Keratinocyte (primary cell): ENCODE results near the gene SKA2. TPM values are rescaled to one million over a fixed set of nuclear protein-coding genes. Genes with fewer than 3 reads are reported as not detected.
A peak's percentile ranks its signal among the peaks of the same experiment; 100 is the strongest.

Experiments
- DNase-seq: peaks from one replicate; pipeline ENCODE4 v3.0.0-alpha.2; 2011; ENCODE audit warnings: low read depth, missing footprints, low spot score
- FAIRE-seq: peaks from 2 replicates; lab custom pipeline; 2011; peaks lifted over from hg19 to GRCh38; lab: Jason Lieb, UNC
- H2AFZ ChIP-seq: 2 replicates; pipeline ENCODE4 v1.6.0; 2012; ENCODE audit warnings: low read length, control low read depth, inconsistent platforms; ENCODE audit not compliant: control insufficient read depth
- H3K27ac ChIP-seq: 2 replicates; pipeline ENCODE4 v1.5.1; 2011; ENCODE audit warnings: low read length; ENCODE audit not compliant: control insufficient read depth, insufficient read depth
- H3K27me3 ChIP-seq: 3 replicates; pipeline ENCODE4 v1.6.0; 2011; ENCODE audit warnings: low read length; ENCODE audit not compliant: control insufficient read depth, insufficient read depth; ENCODE audit errors: extremely low read depth
- H3K36me3 ChIP-seq, 2 experiments: 2 replicates in 1 of 2; 3 replicates in 1 of 2; pipeline ENCODE4 v1.5.1; 2011; ENCODE audit warnings: low read length in 2 of 2, mild to moderate bottlenecking in 1 of 2; ENCODE audit not compliant: control insufficient read depth in 2 of 2, insufficient read depth in 2 of 2; ENCODE audit errors: extremely low read depth in 1 of 2
- H3K4me1 ChIP-seq: 3 replicates; pipeline ENCODE4 v1.5.1; 2011; ENCODE audit warnings: low read length; ENCODE audit not compliant: control insufficient read depth, insufficient read depth; ENCODE audit errors: extremely low read depth
- H3K4me2 ChIP-seq: 3 replicates; pipeline ENCODE4 v1.6.0; 2011; ENCODE audit warnings: low read depth, low read length; ENCODE audit not compliant: control insufficient read depth, insufficient read depth; ENCODE audit errors: extremely low read depth
- H3K4me3 ChIP-seq, 3 experiments: fragments of 200-600 bp in 1 of 3; sonication (generic) in 1 of 3; 2 replicates in 2 of 3; 3 replicates in 1 of 3; pipeline ENCODE4 v1.5.1; 2011 to 2016; ENCODE audit warnings: low read length in 3 of 3, mild to moderate bottlenecking in 3 of 3, control low read depth in 2 of 3, inconsistent platforms in 1 of 3, low read depth in 1 of 3, mixed read lengths in 1 of 3, mixed run types in 1 of 3, moderate library complexity in 1 of 3; ENCODE audit not compliant: control insufficient read depth in 2 of 3, insufficient read depth in 2 of 3; ENCODE audit errors: extremely low read depth in 1 of 3
- H3K79me2 ChIP-seq: 2 replicates; pipeline ENCODE4 v1.6.0; 2012; ENCODE audit warnings: low read length; ENCODE audit not compliant: control insufficient read depth, insufficient read depth
- H3K9ac ChIP-seq: 3 replicates; pipeline ENCODE4 v1.6.0; 2011; ENCODE audit warnings: low read length; ENCODE audit not compliant: control insufficient read depth, insufficient read depth; ENCODE audit errors: extremely low read depth
- H3K9me1 ChIP-seq: 3 replicates; pipeline ENCODE4 v1.6.0; 2011; ENCODE audit warnings: low read length; ENCODE audit not compliant: control insufficient read depth, insufficient read depth; ENCODE audit errors: extremely low read depth
- H3K9me3 ChIP-seq: 2 replicates; pipeline ENCODE4 v1.5.1; 2012; ENCODE audit warnings: low read depth, low read length; ENCODE audit not compliant: control insufficient read depth
- H4K20me1 ChIP-seq: 3 replicates; pipeline ENCODE4 v1.6.0; 2011; ENCODE audit warnings: low read length; ENCODE audit not compliant: control insufficient read depth, insufficient read depth; ENCODE audit errors: extremely low read depth
- CTCF ChIP-seq, 3 experiments: IDR thresholded peaks in 1 of 3; conservative IDR thresholded peaks in 1 of 3; optimal IDR thresholded peaks in 1 of 3; 2 replicates in 2 of 3; 3 replicates in 1 of 3; pipeline versions ENCODE3 to v1.5.1; 2011; ENCODE audit warnings: low read length in 3 of 3, mild to moderate bottlenecking in 3 of 3, moderate library complexity in 2 of 3, control low read depth in 1 of 3, inconsistent platforms in 1 of 3; ENCODE audit not compliant: insufficient read depth in 2 of 3; ENCODE audit errors: extremely low read depth in 1 of 3
- EZH2 ChIP-seq: IDR thresholded peaks from one replicate; pipeline ENCODE4 v1.6.1; 2012; ENCODE audit warnings: inconsistent platforms, mild to moderate bottlenecking, low read length, moderate library complexity
- dilution Hi-C: fragments of 300-500 bp; cut with MboI; formaldehyde crosslinking; loops from one replicate; pipeline ENCODE4 v1.7.0; 2020; ENCODE audit warnings: low sequenced_read_pairs; ENCODE audit not compliant: extremely low pct_ligation_motif_present
- polyA plus RNA-seq, 5 experiments: library from polyadenylated mRNA; depleted of rRNA in 3 of 5; stranded (reverse) in 3 of 5; stranded (forward) in 1 of 5; unstranded in 1 of 5; fragments of >200 nt; gene quantifications; 1 replicate in 1 of 5; 2 replicates in 3 of 5; 3 replicates in 1 of 5; pipeline versions ENCODE4 v1.2.1 to v1.2.3, GENCODE V29; 2011 to 2012; ENCODE audit warnings: missing spikeins in 2 of 5, low read depth in 1 of 5, low replicate concordance in 1 of 5

Gene SKA2
- polyA plus RNA-seq, 1 donor (not counting 4 experiments of a cell fraction or from before 2014, with no cell fraction given): 52.8 TPM

GRCh38 chr17:59149051-59149450 is 5.9 kb downstream of the SKA2 start:
- Histone ChIP-seq H2AFZ (no peak overlapping the region), H3K4me3 (no peak overlapping the region), H3K27me3 (no peaks in the 10 kb centered on the region), H3K9ac (peak overlapping the region; percentile 3), H3K79me2 (peaks cover 98% of the 10 kb centered on the region), H3K9me3 (no peaks in the 10 kb centered on the region), H3K9me1 (no peaks in the 10 kb centered on the region), H4K20me1 (no peaks in the 10 kb centered on the region), H3K4me1 (peaks cover 36% of the 10 kb centered on the region), H3K4me2 (peak overlapping the region; percentile 57), H3K36me3 (peaks cover 0 to 5% of the 10 kb centered on the region in 2 experiments), H3K27ac (peak overlapping the region; percentile 56)
- dilution Hi-C loops: no loop called here
- DNase-seq (no peak), FAIRE-seq (no peak)
- no peak for TF ChIP-seq CTCF (optimal IDR thresholded peaks at IDR 0.05 in 1 of 3, IDR thresholded peaks at IDR 0.05 in 1 of 3, conservative IDR thresholded peaks at IDR 0.05 in 1 of 3; ENCODE audit: extremely low read depth in 1 of 3, insufficient read depth in 2 of 3, low read length in 3 of 3)
- no peak for TF ChIP-seq EZH2

DNA sequence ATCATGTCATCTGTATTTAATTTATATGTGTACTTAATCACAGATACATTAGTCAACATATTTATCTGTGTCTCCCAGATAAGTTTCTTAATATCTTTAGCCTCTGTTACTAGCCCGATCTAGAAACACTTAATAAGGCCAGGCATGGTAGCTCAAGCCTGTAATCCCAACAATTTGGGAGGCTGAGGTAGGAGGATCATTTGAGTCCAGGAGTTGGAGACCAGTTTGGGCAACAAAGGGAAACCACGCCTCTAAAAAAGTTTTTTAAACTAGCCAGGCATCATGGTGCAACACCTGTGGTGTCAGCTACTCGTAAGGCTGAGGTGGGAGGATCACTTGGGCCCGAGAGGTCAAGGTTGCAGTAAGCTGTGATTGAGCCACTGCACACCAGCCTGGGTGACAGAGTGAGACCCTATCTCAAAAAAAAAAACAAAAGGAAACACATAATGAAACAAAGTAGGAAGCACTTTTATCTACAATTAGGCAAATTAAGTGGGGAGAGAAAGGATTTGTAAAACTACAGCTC is 9.4 kb downstream of the SKA2 start:
- H3K4me3 ChIP-seq: no peak overlapping the region
- DNase-seq: no peak
- no peaks in the 10 kb centered on the region for H3K9me1 ChIP-seq
- peaks cover 0 to 5% of the 10 kb centered on the region in 2 experiments for H3K36me3 ChIP-seq
- H3K27ac ChIP-seq: no peak overlapping the region
- no peak overlapping the region for H2AFZ ChIP-seq
- H3K4me1 ChIP-seq: peaks cover 25% of the 10 kb centered on the region
- peaks cover 93% of the 10 kb centered on the region for H3K79me2 ChIP-seq
- TF ChIP-seq CTCF (optimal IDR thresholded peaks at IDR 0.05 in 1 of 3, IDR thresholded peaks at IDR 0.05 in 1 of 3, conservative IDR thresholded peaks at IDR 0.05 in 1 of 3; ENCODE audit: extremely low read depth in 1 of 3, insufficient read depth in 2 of 3, low read length in 3 of 3) (no peak), EZH2 (no peak)
- H3K4me2 ChIP-seq: no peak overlapping the region
- no peaks in the 10 kb centered on the region for H3K9me3 ChIP-seq
- H3K9ac ChIP-seq: no peak overlapping the region
- H4K20me1 ChIP-seq: no peaks in the 10 kb centered on the region
- H3K27me3 ChIP-seq: no peaks in the 10 kb centered on the region
- dilution Hi-C loops: no loop called here
- FAIRE-seq: no peak
